NCI-H187 (cell line): Measurements from ENCODE around the gene KRT20.
"Not testable (repeated sequence)": the region's sequence is repeated elsewhere in the genome, so short reads cannot be mapped to it uniquely, and the experiment has no call there.

ENCODE experiments used
- DNase-seq, 2 experiments: peaks; one replicate each; lab custom pipeline; 2025; lab: John Stamatoyannopoulos, UW

Gene KRT20

DNA sequence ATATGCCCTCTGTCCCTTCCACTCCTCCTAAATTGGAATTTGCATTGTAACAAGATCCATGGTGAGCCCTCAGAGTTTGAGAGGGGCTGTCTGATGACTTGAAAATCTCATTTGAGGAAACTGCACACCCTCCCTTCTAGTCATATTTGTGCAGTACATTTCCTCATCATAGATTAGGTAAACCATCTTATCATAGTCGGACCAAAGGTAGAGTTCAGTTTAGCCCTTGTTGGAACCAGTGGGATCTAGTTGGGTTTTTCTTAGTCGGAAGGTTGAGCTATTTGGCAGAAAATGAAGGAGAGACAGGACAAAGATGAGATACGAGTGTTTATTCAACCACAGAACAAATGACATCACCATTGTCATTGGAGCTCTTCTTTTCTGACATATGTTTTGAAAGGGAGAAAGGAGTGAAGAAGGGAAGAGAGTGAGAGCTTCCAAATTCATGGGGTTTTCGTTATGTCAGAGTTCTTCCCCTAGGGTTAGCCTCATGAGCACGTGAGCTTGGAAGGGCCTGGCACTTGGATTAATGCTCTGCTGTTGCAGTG, 15.8 kb upstream of the KRT20 start:
- no peak for DNase-seq

- DNase-seq: no peak
Measured at GRCh38 chr17:40896916-40897455, 11.9 kb upstream of the KRT20 start.

DNA sequence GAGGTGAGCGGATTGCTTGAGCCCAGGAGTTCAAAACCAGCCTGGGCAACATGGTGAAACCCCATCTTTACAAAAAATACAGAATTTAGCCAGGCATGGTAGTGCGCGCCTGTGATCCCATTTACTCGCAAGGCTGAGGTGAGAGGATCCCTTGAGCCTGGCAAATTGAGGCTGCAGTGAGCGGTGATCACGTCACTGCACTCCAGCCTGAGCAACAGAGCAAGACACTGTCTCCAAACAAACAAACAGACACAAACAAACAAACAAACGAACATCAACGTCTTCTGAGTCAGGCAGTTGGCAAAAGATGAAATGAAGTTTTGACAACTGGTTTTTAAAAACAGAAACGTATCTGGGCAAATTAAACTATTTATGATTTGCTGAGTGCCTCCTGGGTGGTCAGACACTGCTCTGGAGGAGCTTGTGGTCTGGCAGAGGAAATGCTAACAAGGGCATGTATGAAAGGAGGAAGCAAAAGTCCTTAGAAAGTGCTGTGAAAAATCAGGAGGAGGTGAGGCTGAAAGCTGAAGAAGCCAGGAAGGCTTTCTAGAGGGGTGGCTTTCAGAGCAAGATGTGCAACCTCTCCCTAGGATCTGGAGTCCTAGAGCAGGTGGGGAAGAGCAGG, 10.2 kb upstream of the KRT20 start:
- DNase-seq: no peak

GRCh38 chr17:40888196-40888720, 3.2 kb upstream of the KRT20 start:
- no peak for DNase-seq

DNA sequence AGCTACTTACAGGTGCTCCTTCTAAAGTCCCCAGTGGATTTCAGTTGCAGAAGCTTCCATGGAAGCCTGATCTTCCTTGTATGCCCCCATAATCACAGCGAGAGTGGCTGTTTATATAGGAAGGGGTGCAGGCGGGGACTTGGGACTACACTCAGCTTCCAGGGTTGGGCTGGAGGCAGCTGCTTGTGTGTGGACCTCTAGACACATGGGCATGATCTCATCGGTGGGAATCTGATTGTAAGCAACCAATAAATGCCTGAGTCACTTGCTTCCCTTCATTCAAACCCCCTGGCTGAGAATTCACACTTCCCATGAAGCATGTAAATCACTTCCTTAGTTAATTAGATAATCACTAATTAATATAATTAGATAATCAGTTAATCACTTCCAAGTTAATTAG, 1.0 kb upstream of the KRT20 start:
- DNase-seq: no peak

GRCh38 chr17:40883626-40884334, 1.3 kb downstream of the KRT20 start:
- DNase-seq: no peak

DNA sequence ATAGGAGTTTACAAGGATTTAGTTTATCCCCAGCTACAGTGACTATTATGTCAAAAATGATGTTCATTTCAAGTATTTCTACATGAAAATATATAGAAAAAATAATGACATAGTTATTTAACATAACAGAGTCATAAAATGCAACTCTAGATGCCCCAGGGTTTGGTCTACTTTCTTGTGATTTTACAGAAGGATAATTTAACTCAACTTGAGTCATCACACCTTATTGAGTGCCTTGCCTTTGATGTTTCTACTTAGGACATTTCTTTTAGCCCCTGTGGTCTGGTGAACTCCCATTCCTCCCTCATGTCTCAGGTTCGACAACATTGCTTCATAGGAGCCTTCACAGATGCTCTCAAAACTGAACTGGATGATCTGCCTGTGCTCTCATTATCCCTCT, 2.0 kb downstream of the KRT20 start:
- DNase-seq: no peak

DNA sequence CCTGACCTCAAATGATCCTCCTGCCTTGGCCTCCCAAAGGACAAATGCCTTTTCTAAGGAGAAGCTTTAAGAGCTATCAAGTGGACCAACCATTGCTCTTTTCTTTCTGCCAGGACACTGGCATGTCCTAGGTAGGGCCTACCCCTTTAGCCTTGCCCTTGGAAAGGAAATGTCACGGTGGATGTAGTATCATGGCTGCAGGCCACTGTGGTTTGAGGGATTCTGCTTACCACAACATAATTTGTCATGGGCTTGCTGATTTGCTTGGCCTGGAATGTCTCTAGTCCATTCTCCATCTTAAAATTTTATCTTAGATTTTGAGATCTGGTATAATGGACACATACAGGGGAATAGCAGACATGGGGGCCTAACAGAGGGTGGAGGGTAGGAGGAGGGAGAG, 6.0 kb downstream of the KRT20 start:
- DNase-seq: no peak

DNA sequence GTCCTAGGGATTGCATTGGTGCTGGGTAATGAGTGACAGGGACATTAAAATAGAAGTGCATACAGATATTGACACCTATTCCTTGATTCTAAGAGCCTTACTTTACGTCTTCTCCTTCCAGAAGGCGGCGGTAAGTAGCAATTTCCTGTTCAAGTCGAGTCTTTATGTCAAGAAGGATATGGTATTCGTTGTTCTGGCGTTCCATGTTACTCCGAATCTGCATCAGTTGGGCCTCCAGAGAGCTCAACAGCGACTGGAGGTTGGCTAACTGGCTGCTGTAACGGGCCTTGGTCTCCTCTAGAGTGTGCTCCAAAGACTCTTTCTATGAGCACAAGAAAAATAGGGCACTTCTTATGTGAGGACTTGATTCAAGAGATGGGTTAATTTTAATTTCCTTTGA, 7.0 kb downstream of the KRT20 start:
- no peak for DNase-seq

DNA sequence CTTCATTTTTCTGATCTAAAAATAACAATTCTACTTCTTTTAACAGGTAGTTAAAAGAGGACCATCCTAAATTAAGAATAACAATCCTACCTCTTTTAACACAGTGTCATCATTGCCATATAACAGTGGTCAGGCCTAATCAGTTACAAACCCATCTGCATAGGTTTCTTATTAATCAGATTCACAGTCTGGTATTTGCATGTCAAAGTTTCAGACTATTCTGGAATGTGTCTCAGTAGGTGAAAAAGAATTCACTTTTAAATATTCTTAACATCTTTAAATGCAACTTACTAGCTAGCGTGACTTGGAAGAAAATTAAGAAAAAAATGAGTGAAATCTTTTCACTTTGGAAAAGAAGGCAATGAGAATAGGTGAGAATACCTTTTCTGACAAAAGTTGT, 11.2 kb downstream of the KRT20 start:
- DNase-seq: no peak

GRCh38 chr17:40873255-40873654, 11.8 kb downstream of the KRT20 start:
- no peak for DNase-seq

DNA sequence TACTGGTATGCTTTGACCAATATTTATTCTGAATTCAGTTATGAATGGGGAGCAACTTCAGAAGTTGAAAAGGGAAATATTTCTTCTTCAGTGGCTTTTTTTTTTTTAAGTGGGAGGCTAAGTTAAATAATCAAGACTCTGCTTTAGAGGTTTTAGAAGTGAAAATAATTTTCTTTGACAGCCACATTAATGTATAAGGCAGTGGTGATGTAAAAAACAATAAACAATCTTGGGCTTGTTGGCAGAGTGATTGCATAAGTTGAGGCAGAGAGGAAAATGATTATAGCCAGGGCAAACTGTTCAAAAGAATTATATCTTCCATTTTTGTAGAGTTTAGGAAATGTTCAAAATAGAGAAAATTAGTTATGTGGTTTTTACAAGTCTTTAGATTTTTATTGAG, 12.6 kb downstream of the KRT20 start:
- no peak for DNase-seq

DNA sequence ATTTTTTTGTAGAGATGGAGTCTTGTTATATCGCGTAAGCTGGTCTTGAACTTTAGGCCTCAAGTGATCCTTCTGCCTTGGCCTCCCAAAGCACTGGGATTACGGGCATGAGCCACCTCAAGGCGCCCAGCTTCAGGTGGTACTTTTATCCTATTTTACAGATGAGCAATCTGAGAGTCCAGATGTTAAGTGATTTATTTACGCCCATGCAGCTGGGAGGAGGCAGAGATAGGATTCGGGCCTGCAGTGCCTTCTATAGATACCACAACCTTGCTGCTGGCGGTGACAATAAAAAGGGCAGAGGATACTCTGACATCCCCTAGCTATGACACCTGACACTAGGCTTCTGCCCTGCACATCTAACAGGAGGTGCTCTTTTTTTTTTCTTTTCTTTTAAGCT, 13.7 kb downstream of the KRT20 start:
- DNase-seq: no peak

DNA sequence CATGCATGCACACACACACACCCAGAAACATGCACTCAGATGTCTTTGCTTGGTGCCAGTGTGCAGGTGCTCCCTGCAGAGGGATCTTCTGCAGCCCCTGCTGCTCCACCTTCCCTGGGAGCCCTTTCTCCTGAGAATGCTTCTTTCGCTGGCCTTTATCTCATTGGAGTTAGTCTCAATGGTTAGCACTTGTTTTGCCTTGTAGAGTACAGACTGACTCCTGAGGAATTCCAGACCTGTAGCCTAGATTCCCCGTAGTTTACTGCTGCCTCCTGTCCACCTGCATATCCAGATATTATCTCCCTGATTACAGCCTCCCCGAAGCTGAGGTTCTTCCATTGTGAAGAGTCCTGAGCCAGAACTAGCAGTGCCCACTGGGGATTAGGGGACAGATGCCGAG, 14.9 kb downstream of the KRT20 start:
- DNase-seq: no peak

- no peak for DNase-seq
Measured at GRCh38 chr17:40866838-40867237, 18.2 kb downstream of the KRT20 start, which contains the start of gene KRT12. Gene KRT12 (minus strand): TSS chr17:40867223. CDS start chr17:40867186, 37 bp downstream.

- DNase-seq: no peak
Measured at GRCh38 chr17:40864661-40865390, 20.2 kb downstream of the KRT20 start.

DNA sequence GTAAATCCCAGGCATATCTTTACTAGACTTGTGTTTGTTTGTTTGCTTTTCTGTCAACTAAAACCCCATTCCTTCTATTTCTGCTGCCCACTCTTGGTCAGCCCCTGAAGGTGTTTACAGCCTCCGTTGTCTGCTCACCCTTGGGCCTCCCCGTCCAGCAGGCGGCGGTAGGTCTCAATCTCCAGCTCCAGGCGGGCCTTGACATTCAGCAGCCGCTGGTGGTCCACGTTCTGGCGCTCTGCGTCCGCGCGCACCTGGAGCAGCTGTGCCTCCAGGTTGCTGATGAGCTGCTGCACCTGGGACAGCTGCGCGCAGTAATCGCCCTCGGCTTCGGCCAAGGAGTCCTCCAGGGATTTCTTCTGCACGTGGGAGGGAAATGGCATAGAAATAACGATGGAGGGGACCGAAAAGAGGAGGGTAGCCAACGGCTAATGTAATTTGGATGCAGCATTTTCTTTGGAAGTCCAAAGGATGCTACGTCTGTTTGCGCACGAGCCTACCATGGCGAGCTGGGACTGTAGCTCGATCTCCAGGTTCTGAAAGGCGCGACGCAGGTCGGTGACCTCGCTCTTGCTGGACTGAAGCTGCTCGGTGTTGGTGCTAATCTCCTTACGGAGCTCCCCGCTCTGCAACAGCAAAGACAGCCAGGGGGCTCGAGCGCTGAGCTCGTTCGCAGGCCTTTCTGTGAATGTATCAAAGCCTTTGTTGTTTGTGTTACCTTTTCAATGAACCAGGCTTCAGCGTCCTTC, 21.9 kb downstream of the KRT20 start:
- no peak for DNase-seq

GRCh38 chr17:40859536-40859935, 25.5 kb downstream of the KRT20 start:
- DNase-seq: no peak

DNA sequence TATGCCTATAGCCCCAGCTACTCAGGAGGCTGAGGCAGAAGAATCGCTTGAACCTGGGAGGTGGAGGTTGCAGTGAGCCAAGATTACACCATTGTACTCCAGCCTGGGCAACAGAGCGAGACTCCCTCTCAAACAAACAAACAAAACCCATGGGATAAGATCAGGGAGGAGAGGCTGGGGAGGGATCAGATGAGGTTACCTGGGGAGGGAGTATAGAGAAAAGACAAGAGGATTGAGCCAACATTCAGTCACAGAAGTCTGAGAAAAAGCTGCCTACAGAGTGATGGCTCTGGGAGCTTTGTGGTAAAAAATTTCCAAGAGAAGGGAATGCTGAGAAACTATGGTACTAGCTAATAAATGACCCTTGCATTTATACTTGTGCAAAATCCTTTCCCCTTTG, 26.4 kb downstream of the KRT20 start:
- DNase-seq: not testable (repeated sequence)

DNA sequence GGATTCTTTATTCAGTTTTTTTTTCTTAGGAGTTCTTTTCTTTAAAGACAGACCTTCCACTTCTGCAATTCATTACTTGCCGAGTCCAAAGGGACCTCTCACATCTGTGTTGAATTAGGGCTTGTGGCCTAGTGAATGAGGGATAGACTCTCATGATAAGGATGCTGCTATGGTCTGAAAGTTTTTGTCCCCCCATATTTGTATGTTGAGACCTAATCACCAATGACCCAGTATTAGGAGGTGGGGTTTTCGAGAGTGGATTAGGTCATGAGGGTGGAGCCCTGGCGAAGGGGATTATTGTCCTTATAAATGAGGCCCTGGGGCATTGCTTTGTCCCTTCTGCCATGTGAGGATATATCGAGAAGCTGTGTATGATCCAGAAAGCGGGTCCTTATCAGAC, 27.5 kb downstream of the KRT20 start:
- DNase-seq: no peak

GRCh38 chr17:40854175-40854814, 30.7 kb downstream of the KRT20 start:
- DNase-seq: no peak
